ENCODE results near the gene MAGEA2. TPM values are rescaled to one million over a fixed set of nuclear protein-coding genes. Genes with fewer than 3 reads are reported as not detected.
"Not testable (repeated sequence)": the region's sequence is repeated elsewhere in the genome, so short reads cannot be mapped to it uniquely, and the experiment has no call there.

Gene MAGEA2
- total RNA-seq, 1 donor from 2014 or later, result not detected

DNA sequence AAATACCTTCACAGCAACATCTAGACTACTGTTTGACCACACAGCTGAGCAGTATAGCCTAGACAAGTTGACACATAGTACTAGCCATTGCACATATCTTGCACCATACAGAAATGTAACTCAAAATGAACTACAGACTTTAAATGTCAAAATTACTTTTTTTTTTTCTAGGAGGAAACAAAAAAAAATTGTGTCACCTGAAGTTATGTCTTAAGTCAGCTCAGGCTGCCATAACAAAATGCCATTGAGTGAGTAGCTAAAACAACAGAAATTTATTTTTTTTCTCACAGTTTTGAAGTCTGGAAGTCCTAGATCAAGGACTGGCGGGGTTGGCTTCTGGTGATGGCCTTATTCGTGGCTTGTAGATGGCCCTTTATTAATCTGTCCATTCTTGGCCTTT is 44.5 kb downstream of the MAGEA2 start, which contains the start of gene CSAG2:
CSAG2 (minus strand) TSS at position 101 of the 400 bp plus-strand sequence. CDS start 161 bp downstream, outside the sequence.
- not testable (repeated sequence) for DNase-seq (ENCODE audit: low read depth, low spot score)

DNA sequence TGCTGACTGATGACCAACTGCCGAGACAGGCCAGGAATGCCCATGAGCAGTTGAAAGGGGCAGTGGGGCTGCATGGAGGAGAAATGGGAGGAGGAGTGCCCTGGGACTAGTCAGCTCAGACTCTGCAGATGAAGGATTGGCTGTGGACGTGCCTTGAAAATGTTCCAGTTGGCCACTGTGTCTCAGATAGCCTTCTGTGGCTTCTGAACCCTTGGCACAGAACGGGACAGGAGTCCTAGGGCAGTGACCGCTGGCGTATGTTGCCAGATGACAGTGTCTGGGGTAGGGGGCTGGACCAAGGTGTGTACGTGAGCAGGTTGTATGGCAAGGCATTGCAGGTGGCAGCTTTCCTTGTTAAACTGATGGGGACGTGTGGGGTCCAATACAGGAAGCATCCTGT is 47.1 kb downstream of the MAGEA2 start:
- DNase-seq (ENCODE audit: low read depth, low spot score), result not testable (repeated sequence)

DNA sequence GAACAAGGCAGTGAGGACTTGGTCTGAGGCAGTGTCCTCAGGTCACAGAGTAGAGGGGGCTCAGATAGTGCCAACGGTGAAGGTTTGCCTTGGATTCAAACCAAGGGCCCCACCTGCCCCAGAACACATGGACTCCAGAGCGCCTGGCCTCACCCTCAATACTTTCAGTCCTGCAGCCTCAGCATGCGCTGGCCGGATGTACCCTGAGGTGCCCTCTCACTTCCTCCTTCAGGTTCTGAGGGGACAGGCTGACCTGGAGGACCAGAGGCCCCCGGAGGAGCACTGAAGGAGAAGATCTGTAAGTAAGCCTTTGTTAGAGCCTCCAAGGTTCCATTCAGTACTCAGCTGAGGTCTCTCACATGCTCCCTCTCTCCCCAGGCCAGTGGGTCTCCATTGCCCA is 53.3 kb downstream of the MAGEA2 start:
- DNase-seq (ENCODE audit: low read depth, low spot score), result not testable (repeated sequence)

Other genes with a start within 250 kb of the MAGEA2 start
- 0.04 TPM in 1 of 2 replicates, not detected in the other for gene GABRQ, start 115.9 kb downstream of the MAGEA2 start, total RNA-seq
- not detected in 2 replicates for gene MAGEA3, start 55.0 kb downstream of the MAGEA2 start, total RNA-seq
- not detected in 2 replicates for gene CSAG2, start 44.6 kb downstream of the MAGEA2 start, total RNA-seq
- gene MAGEA2B, start 39.2 kb downstream of the MAGEA2 start, total RNA-seq, result not detected in 2 replicates
- gene CSAG1, start 20.1 kb downstream of the MAGEA2 start, total RNA-seq, result not detected in 2 replicates
- gene MAGEA12, start 20.1 kb downstream of the MAGEA2 start, total RNA-seq, result not detected in 2 replicates
- not detected in 2 replicates for gene CSAG3, start 5.4 kb upstream of the MAGEA2 start, total RNA-seq
- not detected in 2 replicates for gene MAGEA6, start 15.8 kb upstream of the MAGEA2 start, total RNA-seq
- gene CETN2, start 76.9 kb upstream of the MAGEA2 start, total RNA-seq, result 22.0 and 26.1 TPM in 2 replicates
- 24.9 and 38.1 TPM in 2 replicates for gene NSDHL, start 77.2 kb upstream of the MAGEA2 start, total RNA-seq
- gene ZNF185, start 144.2 kb upstream of the MAGEA2 start, total RNA-seq, result 15.8 and 33.3 TPM in 2 replicates
- gene PNMA5, start 240.3 kb upstream of the MAGEA2 start, total RNA-seq, result not detected in 2 replicates

All from pulmonary artery endothelial cell (primary cell).